ENCODE data around the gene GPRC5A.
A peak's percentile ranks its signal among the peaks of the same experiment; 100 is the strongest.
"Not testable (repeated sequence)": the region's sequence is repeated elsewhere in the genome, so short reads cannot be mapped to it uniquely, and the experiment has no call there.

The GPRC5A gene

GRCh38 chr12:12891080-12891880, at the start of gene GPRC5A:
TSS of gene GPRC5A (plus strand) at chr12:12891562. CDS start at chr12:12908250, 16,688 bp downstream.
- peak in 1 of 3 experiments; percentile 32 for DNase-seq (ENCODE audit: low read depth in 3 of 3)

- no peak for DNase-seq (ENCODE audit: low read depth in 3 of 3)
Measured at GRCh38 chr12:12845794-12846243, 45.5 kb upstream of the GPRC5A start.

- not testable (repeated sequence) for DNase-seq (ENCODE audit: low read depth in 3 of 3)
Measured at GRCh38 chr12:12846780-12847179, 44.6 kb upstream of the GPRC5A start.

- no peak for DNase-seq (ENCODE audit: low read depth in 3 of 3)
Measured at GRCh38 chr12:12853435-12853834, 37.9 kb upstream of the GPRC5A start.

- no peak for DNase-seq (ENCODE audit: low read depth in 3 of 3)
Measured at GRCh38 chr12:12859690-12860089, 31.7 kb upstream of the GPRC5A start.

- no peak for DNase-seq (ENCODE audit: low read depth in 3 of 3)
Measured at GRCh38 chr12:12864243-12864642, 27.1 kb upstream of the GPRC5A start.

- DNase-seq (ENCODE audit: low read depth in 3 of 3): no peak
Measured at GRCh38 chr12:12868477-12869235, 22.7 kb upstream of the GPRC5A start.

GRCh38 chr12:12870465-12870864, 20.9 kb upstream of the GPRC5A start:
- DNase-seq (ENCODE audit: low read depth in 3 of 3): no peak

GRCh38 chr12:12871587-12872138, 19.7 kb upstream of the GPRC5A start:
- no peak for DNase-seq (ENCODE audit: low read depth in 3 of 3)

- no peak for DNase-seq (ENCODE audit: low read depth in 3 of 3)
Measured at GRCh38 chr12:12872139-12872933, 19.0 kb upstream of the GPRC5A start.

- DNase-seq (ENCODE audit: low read depth in 3 of 3): no peak
Measured at GRCh38 chr12:12872934-12873275, 18.5 kb upstream of the GPRC5A start.

GRCh38 chr12:12874029-12874428, 17.3 kb upstream of the GPRC5A start:
- no peak for DNase-seq (ENCODE audit: low read depth in 3 of 3)

GRCh38 chr12:12875301-12875700, 16.1 kb upstream of the GPRC5A start:
- DNase-seq (ENCODE audit: low read depth in 3 of 3): not testable (repeated sequence)

- DNase-seq (ENCODE audit: low read depth in 3 of 3): no peak
Measured at GRCh38 chr12:12877153-12877768, 14.1 kb upstream of the GPRC5A start.

GRCh38 chr12:12877781-12878455, 13.4 kb upstream of the GPRC5A start:
- no peak for DNase-seq (ENCODE audit: low read depth in 3 of 3)

- no peak for DNase-seq (ENCODE audit: low read depth in 3 of 3)
Measured at GRCh38 chr12:12880537-12880936, 10.8 kb upstream of the GPRC5A start.

GRCh38 chr12:12881151-12881909, 10.0 kb upstream of the GPRC5A start:
- no peak for DNase-seq (ENCODE audit: low read depth in 3 of 3)

GRCh38 chr12:12882288-12882687, 9.1 kb upstream of the GPRC5A start:
- no peak for DNase-seq (ENCODE audit: low read depth in 3 of 3)

GRCh38 chr12:12883369-12884001, 7.9 kb upstream of the GPRC5A start:
- DNase-seq (ENCODE audit: low read depth in 3 of 3): no peak

Data from stimulated activated CD4-positive, alpha-beta T cell treated with anti-CD3 and anti-CD28 coated beads, TNF-alpha, amount 100 ng/mL, for 24 hours (primary cell).